SHP77 (cell line): ENCODE measurements around the gene LRRC4.

Experiments
- DNase-seq, 2 experiments: peaks; one replicate each; lab custom pipeline; 2025; lab: John Stamatoyannopoulos, UW

LRRC4 gene

DNA sequence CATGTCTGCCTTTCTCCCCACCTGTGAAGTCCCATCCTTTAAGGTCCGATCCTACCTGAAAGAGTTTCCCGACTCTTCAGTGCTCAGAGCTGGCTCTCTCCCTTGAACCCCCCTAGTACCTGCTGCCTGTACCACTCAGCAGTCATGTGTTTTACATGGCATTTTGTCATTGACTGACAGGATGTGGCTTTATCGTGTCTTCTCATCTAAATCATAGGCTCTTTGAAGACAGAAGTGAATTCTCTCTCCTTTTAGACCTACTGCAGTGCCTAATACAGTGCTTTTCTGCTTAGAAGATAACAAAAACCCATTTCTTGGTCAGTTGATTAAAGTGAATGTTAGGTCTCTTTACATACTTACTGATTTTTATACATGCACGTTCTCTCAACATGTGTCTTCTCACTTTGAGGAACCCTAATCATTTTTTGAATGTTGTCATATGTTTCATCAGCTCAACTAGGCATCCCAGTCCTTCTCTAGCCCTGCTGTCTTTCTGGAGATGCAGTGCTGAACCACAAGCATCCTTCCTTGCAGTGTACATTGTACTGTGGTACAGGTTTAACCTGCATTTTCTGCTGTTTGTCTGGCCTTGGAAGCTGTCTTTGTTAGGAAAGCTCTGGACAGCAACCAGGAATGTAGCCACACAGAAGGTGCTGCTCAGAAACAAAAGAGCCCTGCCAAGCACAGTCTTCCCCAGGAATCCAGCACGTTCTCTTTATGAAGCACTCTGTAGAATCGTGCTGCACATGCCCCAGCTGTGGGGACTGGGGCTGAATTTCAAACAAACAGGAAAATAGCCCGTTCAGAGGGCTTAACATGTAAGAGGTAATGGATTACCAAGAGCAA lies 28.1 kb upstream of the LRRC4 start:
- DNase-seq = no peak

DNA sequence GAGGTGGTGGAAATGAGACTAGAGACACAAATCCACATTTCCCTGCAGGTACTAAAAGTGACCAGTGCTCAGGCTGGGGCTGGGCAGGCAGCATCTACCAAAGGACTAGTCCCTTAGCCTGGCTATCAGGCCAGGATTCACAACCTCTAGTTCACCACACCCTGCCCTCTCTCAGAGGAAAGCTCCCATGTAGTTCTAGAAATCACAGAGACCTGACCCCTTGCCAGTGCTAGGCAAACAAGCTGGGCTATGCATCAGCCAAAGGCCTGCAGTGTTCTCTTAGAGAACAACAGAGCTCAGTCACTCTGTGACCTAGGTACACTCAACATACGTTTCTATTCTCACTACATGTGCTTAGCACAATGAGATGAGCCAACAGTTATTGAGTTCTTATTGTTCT lies 26.7 kb upstream of the LRRC4 start:
- DNase-seq = no peak

DNA sequence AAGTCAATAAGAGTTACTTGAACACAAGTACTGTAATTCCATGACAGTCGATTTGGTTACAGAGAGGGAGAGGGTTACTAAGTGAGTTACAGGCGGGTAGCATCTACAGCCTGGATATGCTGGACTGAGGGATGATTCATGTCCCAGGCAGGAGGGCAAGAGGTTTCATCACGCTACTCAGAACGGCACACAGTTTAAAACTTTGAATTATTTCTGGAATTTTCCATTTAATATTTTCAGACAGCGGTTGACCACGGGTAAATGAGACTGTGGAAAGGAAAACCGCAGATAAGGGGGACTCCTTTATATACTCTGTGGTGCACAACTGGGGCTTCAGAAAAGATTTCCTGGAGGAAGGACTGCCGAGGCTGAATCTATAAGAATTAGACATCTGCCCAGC lies 25.7 kb upstream of the LRRC4 start:
- DNase-seq = no peak

DNA sequence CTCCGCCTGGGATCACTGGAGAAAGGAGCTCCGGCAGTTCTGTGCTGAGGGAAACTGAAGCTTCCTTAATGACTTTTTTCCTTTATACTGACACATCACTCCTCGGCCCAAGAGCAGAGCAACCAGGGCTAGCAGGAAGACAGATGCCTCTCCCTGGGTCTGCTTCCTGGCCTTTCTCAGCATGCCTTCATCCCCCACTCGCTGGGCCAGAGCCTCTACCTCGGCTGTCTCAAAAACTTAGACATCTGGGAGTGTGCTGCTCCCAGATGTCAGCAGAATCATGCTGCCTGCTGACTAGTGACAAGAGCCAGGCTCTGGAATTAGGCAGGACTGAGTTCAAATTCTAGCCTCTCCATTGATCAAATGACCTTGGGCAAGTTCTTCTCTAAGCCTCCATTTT lies 24.4 kb upstream of the LRRC4 start:
- DNase-seq = no peak

DNA sequence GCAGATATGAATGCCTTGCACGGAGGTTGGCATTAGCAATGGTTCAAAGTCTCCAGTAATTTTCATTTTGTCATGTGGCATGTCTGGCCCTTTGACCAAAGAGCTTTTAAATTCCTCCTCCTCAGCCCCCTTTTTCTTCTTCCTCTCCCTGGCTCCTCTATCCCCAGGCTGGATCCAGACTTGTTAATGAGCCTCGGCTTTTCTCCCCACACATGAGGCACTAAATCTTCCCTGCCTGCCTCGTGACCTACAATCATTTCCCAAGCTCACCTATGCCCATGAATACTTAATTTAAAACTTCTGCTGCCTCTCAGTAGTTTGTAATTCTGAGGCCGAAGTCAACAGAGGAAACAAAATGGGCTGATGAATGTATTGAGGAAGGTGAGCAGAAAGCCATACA lies 23.3 kb upstream of the LRRC4 start:
- no peak for DNase-seq

DNA sequence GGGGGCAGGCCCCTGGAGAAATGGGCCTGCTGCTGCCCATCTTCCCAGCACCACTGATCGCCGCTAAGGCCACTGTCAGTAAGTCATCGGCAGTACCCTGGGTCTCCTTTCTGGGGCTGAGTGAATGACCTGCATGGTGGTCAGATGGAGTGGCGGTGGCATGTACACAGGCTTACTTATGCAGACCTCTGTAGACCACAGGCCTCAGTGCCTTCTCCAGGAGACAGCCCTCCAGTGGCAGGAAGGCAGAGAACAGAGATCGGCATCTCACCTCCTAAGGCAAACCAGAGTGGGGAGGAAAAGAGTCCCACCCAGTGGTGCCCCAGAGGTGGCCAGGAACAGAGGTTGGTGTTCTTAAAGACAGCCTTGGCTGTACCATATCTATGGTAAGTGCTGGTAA lies 22.8 kb upstream of the LRRC4 start:
- no peak for DNase-seq

DNA sequence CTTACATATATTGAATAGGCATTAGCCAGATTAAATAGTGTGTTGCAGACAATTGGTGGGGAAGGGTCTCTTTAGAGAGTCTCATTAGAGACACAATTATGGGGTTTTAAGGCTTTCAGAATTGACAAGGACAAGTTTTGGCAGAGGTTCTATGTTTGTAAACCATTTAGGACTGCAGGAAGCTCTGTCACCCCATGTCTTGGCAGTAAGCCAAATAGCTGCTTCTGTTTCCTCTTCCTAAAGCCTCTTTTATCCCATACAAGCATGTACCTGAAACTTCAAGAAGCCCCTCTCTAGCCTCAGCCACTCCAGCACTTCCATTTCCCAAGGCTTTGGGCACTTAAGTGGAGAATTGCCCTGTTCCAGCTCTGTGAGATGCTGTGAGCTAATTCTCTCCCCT lies 21.8 kb upstream of the LRRC4 start:
- peak in 1 of 2 experiments; percentile 38 for DNase-seq

DNA sequence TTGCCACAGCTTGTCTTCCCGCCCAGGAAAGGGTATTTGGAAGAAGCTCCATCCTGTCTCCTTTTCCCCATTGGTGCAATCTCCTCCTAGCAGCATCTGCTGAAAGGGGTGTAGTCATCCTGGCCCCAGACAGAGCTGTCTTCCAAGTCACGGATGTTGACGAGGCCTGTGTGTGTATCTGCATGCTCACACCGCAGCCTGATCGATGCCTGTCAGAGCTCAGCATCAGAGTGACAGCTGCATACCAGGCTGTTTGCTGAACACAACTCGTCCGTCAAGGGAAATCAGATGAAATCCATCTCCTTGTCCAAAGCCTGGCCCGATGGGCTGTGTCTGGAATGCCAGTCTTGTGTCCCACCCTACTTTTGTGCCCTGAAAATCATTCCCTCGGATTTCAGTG lies 21.2 kb upstream of the LRRC4 start:
- no peak for DNase-seq

DNA sequence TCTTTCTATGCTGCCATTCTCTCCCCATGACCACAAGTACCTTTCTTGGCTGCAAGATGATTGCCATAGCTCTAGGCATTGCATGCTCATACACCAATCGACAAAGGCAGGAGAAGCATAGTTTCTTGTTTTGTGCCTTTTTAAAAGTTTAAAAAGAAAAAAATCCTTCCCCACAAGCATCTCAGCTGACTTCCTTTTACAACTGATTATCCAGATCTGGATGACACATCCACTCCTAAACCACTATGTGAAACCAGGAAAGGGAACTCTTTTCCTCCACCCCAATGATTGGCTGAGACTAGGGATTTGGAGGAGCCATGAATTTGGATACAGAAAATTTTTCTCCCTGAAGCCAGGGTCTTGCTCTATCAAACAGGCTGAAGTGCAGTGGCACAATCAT lies 14.5 kb upstream of the LRRC4 start:
- no peak for DNase-seq

DNA sequence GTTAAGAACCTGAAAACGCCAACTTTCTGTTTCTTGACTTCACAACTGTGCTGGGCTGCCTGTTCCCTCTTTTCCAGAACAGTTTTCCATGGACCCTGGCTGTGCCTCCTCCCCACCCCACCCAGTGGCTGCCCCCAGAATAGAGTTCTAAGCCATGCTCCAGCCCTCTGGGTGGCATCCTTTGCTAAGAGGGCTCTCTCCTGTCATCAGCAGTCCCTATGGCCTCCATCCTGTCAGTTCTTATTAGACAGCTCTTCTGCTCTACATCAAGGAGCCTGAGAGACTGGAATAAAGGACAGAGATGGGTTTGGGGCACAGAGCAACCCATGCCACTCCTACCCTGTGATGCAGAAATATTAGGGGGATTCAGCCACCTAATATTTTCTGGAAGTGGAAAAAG lies 13.9 kb upstream of the LRRC4 start:
- no peak for DNase-seq

DNA sequence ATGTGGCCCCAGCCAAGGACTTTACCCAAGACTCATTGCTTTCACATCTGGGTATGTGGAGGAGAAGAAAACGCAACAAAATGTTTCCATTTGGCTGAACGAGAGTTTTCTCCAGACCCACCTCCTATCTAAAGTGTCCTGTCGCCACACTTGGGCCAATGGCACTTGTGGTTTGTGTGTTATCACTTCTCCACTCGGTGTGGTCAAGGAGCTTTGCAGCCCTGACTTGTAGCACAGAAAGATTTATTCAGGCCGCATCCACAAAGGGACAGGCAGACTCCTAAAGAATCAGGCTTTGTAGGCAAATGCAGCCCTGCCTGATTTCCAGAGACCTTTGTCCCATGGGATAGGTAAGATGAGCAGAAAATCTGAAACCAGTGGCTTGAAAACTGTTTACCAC lies 12.8 kb upstream of the LRRC4 start:
- no peak for DNase-seq

DNA sequence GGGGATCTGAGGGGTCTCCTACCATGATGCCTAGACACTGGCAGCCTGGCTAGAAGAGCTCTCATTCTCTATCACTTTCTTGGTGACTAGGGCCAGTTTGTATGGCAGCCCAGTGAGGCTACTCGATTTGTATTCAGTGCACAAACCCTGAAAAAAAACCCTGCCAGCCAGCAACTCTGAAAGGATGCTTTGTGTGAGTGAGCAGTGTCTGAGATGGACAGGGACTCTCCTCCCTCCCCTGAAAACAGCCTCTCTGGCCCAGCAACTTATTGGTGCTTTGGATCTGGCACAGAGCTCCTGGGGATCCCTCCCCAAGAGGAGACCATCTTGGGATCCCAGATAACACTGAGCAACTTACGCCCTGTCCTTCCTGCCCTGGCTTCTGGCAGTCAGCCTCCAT lies 10.8 kb upstream of the LRRC4 start:
- no peak for DNase-seq

DNA sequence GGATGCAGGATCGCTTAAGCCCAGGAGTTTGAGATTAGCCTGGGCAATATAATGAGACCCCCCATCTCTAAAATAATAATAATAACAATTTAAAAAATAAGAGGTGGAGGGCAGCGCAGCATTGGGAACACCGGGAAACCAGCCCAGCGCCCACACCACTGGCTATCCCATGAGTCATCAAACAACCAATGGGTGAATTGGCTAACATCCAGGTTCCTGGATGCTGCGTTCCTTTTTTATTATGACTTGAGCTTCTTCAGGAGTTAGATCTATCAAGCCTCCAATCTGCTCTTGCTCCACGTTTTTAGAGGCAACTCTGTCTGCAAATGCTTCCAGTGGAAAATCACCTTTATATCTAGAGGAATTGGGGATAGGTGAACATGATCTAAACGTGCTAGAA lies 10.0 kb upstream of the LRRC4 start:
- DNase-seq = no peak

DNA sequence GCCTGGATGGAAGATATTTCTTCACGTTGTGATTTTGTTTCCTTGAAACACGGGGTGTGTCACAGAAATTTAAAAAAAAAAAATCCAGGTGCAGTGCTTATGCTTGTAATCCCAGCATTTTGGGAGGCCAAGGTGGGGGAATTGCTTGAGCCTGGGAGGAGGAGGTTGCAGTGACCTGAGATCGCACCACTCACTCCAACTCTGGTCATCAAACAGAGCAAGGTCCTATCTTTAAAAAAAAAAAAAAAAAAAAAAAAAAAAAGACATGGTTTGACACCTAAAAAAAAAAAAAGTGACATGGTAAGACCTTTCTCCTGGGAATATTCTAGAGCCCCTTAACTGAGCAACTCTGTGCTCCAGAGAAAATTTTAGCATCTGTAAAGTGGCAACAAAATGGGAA lies 9.0 kb upstream of the LRRC4 start:
- DNase-seq = no peak

DNA sequence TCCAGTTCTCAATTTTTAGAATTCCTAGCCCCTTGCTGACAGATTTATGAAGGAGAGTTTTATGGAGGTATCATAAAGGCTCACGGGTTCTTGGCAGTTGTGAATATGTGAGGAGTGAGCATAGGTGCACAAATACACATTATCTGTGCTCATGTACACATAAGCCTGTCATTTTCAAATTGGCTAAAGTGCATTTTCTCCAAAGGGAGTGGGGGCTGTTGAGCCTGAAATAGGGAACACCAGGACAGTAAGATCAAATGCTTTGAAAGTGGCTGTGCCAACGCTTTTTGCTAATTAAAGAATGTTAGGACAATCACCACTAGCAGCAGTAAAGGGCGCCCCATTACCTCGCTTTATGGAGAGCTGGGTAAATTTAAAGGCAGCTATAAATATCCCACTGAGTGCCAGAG lies 8.3 kb upstream of the LRRC4 start:
- DNase-seq = no peak

DNA sequence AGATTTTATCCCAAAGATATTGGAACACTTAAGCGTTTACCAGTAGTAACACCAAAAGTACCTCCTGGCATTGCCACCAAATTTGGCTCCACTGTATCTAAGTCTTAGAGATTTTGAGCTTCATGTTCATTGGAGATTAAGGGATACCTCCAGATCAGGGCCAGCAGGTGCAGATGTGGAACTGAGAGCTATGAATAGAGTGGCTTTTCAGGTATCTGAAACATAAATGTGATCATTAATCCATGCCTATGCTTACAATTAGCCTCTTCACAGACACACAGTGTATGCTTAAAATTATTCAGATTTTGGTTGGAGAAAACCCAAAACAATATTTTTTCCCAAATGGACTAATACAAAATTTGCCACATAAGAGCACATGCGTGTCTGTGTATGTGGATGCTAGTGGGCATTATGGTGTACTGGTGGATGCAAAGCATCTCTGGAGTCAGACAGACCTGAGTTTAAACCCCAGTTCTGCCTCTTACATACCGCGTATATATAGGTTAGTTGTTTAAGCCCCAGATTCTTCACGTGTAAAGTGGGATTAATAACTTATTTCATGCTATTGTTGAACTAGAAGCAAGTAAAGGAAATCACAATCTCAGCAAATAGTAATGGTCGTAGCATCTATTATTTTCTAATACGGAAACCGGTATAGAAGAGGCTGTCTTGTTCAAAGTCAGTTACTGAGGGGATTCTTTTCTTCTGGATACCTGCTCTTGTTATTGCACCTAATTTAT lies 6.8 kb upstream of the LRRC4 start:
- no peak for DNase-seq

DNA sequence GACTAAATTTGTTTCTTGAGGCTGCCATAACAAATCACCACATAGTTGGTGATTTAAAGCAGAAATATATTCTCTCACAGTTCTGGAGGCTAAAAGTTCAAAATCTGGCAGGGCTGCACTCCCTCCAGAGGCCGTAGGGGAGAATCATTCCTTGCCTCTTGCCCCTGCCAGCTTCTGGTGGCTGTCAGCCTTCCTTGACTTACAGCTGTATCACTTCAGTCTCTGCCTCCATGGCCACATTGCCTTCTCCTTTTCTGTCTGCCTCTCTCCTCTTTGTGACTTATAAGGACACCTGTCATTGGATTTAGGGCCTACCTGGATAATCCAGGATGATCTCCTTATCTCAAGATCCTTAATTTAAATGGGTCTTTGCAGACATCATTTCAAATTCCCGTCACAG lies 5.8 kb upstream of the LRRC4 start:
- DNase-seq = no peak

DNA sequence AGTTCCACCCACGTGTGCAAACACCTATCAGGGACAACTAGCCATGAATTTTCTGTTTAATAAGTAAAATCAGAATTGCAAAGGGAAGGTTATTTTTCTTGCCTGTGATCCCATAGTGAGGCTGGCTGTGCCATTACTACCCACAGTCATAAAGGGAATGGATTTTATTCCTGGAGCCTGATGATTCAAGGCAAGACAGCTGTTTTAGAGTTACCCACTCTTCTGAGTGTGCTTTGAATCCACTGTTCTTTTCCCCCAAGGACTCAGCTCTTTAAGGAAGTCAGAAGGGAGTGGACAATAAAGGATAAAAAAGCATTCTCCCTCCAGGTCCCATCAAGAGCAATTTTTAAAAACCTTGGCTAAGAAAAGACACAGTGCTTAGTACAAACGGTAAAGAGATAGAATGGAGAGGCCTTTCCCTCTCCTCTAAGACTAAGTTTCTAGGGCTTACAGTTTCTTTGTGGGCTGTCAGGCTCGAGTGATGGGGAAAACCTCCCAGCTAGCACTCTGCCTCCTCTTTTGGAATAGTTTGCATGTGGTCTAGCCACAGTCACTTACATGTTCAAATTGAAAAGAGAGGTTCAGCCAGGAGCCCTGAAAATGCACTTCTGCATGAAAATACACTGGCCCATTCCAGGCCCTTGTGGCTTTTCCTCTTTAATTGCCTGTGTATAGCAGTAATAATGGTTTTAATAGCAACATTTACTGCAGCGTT lies 5.1 kb upstream of the LRRC4 start:
- no peak for DNase-seq

DNA sequence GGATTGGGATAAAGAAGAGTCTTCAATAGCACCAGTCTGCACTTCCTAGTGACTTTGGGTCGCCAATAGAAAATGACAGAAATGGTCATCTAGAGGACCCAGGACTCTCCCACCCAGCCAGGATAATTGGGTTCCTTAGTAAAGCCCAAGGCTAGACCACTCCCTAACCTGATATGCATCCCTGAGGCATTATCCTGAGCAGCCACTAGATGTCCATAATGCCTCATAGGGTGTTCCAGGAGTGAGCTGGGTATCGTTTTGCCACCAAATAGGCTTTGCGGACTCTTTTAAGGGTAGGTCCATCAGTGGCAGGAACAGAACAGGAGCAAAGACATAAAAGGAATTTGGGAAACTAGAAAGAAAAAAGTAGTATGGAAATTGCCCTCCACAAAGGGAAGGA lies 4.5 kb upstream of the LRRC4 start:
- peak; percentile 9 to 21 for DNase-seq

DNA sequence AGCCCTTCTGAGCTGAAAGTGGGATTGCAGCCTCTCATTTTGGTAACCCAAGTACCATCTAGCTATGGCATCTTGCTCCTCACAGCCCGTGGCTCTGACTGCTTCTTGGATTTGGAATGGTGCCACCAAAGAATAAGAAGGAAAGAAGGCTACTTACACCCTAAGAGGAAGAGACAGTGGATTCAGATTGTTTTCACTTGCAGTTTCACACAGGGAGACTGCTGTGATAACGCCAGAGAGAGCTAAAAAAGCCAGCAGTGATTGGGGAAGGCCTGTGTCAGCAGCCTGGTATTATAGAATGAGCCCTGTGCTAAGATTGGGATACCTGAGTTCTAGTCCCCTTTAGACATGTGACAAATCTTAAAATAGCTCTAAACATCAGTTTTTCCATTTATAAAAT lies 3.6 kb upstream of the LRRC4 start:
- DNase-seq = no peak

DNA sequence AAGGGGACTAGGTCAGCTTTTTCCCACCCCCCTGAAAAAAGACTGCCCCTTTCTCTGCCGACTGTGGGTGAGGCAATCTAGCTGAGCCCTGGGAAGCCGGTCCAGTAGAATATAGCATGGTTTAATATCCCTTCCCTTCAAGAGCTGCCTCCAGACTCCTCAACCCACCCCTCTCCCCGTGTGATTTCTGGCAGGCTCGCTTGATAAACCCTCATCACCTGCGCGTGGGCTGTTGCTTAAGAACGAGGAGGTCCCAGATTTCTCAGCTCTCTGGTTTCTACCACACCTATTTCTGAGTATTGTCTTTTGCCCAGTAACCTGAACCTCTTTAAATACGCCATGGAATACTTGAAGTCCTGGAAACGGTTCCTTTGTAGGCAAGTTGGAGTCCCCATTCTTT lies 2.0 kb upstream of the LRRC4 start:
- DNase-seq = no peak

DNA sequence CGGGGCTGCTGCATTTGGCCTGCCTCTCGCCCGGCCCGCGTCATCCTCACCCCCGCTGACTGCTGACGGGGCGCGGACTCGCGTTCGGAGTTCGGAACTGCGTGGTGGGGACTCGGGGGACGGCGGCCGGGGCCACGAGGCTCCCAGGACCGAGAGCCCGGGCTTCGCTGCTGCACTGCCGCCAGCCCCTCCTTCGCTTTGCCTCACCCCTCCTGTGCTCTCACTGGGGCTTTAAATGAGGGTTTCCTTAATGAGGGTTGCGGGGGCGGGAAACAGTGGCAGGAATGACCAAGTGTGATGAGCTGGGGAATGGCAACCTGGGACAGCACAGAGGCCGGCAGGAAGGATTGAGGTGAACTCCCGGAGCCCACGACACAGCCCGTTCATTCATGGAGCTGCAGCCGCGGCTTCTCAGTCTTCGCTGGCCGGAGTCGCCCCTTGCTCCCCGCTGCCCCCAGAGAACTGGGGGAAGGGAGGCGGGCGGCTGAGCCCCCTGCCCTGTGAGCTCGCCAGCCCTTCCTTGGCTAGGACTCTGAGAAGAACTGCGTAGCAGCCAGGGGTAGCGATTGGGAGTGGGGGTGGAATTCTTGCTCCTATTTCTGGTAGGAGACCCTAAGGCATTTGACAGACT lies 1.5 kb upstream of the LRRC4 start:
- no peak for DNase-seq
